Stimulated activated CD8-positive, alpha-beta memory T cell treated with anti-CD3 and anti-CD28 coated beads, Interleukin-15, amount 100 ng/mL, for 24 hours (primary cell): ENCODE data around the gene ARID3C.

Experiments used
- DNase-seq: peaks from one replicate; pipeline ENCODE4 v3.0.0-alpha.2; 2020; ENCODE audit warnings: low read depth

The ARID3C gene

DNA sequence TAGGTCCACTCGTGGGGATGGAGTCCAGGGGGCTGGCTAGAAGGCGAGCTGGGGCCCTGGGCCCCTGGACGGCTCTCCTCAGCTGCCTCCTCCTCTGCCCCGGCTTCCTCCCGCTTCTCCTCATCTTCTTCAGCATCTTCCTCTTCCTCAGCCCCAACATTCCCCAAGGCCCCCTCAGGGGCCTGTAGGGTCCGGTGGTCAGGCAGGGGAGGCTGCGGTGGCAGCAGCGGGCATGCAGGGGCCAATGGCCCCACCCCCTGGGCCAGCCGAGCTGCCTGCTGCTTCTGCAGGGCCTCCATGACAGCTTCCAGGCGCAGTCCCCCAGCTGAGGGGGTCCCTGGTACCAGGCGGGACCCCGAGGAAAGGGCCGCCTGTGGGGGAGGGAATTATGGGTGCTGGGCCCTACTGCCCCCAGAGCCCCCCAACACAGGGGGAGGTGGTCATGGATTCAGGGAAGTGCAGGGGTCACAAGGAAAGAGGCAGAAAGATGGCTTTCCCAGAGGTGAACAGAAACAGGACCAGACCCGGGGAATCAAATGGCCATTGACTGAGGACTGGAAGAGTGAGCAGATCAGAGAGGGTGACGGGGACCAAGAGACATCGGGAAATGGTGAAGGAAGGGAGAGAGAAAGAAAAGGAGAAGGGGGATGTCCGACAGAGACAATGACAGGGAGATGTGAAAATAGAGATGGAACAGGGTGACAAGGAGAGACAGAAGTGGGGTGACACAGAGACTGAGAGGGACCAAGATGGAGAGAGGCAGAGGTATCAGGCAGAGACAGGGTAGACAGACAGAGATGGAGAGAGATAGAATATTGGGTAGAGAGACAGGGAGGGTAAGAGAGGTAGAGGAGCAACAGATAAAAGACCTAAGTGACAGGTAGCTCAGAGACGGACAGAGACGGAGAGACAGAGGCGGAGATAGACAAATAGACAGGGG lies 880 bp downstream of the ARID3C start:
- no peak for DNase-seq

GRCh38 chr9:34625186-34625486 lies 3.7 kb downstream of the ARID3C start:
- DNase-seq, result no peak

DNA sequence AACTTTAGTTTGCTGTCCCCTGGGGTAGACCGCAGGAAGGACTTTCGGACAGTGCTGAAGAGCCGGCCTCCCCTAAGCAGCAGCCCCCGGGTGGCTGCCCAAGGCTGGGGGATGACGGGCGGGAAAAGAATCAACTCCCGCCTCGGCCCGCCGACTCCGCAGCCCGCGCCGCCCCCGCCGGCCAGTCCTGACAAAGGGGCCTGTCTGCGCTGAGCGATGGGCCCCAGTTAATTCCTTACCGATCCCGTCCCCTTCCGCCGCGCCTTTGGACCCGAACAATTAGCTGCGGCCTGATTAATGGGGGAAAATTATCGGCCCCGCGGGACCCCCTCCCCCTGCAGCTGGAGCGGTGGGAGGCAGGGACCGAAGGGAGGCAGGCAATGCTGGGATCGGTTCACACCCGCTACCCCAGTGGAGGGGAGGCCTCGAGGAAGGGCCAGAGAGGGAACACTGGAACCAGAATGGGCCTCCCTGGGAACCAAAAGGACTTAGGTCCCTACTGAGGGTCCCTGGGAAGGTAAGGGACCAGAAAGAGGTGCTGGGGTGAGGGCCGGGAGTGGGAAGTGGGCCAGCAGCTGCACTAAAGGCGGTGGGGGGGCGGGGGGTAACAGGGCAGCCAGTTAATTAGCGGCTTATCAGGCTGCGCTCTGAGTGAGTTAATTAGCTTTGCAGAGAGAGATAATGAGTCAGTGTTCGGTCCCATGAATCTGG lies 4.2 kb downstream of the ARID3C start:
- no peak for DNase-seq

GRCh38 chr9:34623374-34624235 lies 5.3 kb downstream of the ARID3C start:
- no peak for DNase-seq

GRCh38 chr9:34620061-34620994 lies 8.5 kb downstream of the ARID3C start, which contains the start of gene DCTN3:
Gene DCTN3, minus strand, starts transcription at chr9:34620495. Its CDS starts 31 bp downstream, at chr9:34620464.
- DNase-seq, result peak; percentile 62

DNA sequence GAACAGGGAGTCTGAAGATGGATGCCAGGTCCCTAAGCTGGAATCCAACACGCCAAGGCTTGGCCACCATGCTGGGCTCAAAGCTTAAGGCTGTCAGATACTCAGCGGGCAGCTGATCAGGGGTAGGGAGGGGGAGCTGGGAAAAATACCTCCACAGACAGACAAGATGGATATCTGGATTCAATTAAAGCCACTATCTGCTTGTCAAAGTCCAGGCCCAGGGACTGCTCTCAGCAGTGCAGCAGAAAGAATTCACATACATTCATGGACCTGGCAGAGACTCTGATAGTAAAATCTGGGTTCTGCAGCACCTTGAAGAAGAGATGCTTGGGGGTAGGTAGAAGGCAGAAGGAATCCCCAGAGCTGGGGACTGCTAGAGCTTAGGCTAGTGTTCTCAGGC lies 13.7 kb downstream of the ARID3C start:
- no peak for DNase-seq

GRCh38 chr9:34612788-34613390 lies 16.0 kb downstream of the ARID3C start:
- no peak for DNase-seq

DNA sequence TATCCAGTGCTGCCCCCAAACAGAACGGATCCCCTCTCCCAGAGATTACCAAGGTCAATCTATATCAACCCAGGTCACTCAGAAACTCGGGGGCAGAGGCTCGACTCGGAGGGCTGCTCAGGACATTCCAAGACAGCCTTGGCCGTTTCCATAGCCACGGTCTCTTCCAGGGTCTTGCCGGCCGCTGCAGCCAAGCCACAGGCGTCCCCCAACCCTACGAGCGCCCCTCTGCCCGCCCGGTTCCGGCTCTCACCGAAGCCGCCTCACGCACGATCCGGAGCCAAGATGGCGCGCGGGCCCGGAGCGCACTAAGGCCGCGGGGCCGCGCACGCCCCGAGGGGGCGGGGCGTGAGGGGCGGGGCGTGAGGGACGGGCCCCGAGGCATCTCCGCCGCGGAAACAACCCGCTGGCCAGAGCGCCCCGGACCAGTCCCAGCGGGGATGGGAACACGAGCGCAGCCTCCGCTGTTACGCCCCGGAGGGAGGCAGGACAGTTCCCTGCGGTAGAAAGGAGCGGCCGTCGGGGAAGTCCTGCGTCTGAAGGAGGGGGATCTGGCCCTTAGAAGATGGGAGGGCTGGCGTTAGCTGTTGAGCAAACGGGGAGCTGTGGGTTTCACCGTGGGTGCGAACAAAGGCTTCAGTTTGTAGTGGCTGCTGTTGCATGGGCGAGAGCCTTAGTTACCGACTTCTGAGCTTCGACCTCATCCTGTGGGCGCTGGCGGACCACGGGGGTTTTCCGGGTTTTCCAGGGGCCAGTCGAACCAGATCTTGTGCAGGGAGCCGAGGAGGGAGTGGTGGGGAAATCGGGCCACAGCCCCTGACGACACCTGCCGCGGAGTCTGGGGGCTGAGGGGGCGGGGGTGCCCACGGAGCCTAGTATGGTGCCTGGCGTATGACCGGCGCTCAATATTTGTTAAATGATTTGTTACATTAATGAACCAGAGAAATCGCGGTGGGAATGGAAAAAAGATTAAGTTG lies 16.8 kb downstream of the ARID3C start, which contains the start of gene RPP25L:
TSS of gene RPP25L (minus strand) at position 287 of the 977 bp plus-strand sequence. CDS start 801 bp downstream, outside the sequence.
- DNase-seq, result peak; percentile 79

DNA sequence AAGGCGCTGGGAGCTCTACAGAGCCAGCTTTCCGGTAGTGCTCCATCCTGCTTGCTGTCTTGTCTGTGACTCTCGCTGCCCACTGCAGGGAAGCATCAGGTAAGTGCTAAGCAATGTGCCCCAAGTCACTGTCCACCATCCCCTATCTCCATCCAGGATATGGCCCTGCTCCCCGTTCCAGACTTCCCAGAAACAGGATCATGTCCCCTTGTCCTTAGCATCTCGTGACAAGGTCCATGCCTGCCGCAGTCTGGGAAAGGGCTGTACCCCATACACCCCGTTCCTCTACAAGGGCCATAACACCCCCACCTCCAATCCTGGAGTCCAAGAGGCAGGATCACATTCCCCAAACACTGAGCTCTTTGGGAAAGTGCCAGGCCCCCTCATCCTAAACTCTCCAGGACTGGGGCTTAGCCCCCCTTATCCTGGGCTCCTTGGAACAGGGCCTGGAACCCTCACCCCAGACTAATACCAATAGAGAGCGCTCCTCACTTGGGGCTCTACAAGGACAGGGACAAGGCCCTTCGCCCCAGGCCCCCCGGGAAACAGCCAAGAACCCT lies 17.5 kb downstream of the ARID3C start:
- DNase-seq, result no peak

DNA sequence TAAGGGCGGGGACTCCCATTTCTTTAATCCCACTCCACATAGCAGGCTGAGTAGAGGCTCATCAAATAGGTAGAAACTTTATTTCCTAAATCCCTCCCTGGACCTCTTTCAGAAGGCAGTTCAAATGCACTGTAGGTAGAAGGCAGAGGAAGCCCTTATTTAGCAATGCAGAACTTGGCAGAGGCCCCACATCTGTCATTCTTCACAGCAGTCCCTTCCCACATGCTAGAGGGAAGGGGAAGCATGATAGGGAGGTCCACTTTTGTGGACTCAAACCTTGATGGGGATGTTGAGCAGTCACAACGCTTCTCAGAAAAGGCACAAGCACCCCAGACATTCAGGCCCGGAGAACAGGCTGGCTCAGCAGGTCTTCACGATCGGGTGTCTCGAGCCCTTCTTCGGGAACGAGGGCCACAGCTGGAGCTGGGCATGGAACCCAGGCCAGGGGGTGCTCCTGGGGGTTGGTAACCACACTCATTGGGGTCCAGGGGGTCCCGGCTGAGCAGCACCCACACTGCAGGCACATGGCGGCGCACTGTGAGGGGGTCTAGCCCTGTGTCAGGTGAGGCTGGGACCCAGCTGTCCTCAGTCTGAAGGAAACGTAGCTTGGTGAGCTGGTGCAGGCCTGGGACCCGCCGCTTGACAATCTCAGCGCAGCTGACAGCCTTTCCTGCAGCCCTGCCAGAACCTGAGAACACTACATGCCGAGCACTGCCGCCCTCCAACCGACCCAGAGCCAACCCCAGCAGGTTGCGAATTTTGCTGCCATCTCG lies 18.2 kb downstream of the ARID3C start:
- no peak for DNase-seq

DNA sequence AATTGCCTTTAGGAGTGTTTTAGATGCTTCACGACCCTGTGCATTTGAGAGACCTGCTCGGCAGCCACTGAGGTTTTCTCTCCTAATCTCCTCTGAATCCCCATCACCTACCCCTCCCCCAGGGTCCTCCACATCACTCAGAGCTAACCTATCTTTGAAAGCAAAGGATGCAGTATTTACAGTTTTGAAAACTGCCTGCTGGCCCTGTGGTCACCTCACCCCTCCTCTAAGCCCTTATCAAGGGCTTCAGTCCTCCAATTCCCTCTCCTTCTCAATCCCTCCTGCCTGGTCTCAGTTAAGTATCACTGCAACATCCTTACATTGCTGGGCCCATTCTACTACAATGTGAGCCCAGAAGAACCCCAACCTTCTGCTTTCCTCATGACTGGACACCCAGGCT lies 21.5 kb downstream of the ARID3C start:
- no peak for DNase-seq

DNA sequence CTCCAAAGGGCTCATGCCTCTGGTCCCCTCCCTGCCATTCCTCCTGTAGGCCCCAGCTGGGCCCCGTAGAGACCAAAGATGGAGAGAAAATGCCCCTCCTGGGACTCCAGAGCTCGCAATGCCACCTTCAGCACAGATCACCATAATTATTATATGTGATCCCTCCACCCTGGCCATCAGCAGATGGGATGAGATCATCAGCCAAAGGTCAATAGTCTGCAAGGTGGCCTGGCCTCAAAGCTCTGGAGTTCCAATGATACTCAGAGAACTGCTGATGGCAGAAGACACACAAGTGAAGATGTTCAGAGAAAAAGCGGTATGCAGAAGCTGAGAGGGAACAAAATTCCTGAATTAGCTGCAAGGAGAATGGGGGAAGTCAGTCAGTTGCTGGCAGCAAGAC lies 22.0 kb downstream of the ARID3C start:
- no peak for DNase-seq

DNA sequence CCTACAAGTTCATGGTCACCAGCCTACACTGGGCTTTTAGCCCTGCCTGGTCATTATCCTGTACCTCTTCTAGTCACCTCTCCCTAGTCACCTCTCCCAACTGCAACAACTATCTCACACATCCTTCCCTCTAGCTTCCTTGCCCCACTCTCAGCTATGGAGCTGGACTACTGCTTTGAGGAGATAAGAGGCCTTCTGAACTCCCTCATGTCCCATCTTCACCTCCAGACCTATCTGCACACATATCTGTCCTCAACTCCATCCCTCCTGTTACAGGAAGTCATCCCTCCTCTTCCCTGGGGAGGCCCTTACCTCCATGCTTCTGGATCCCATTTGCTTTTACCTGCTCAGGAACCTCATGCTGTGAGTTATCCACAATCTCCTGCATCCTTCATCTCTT lies 22.7 kb downstream of the ARID3C start:
- DNase-seq, result no peak

DNA sequence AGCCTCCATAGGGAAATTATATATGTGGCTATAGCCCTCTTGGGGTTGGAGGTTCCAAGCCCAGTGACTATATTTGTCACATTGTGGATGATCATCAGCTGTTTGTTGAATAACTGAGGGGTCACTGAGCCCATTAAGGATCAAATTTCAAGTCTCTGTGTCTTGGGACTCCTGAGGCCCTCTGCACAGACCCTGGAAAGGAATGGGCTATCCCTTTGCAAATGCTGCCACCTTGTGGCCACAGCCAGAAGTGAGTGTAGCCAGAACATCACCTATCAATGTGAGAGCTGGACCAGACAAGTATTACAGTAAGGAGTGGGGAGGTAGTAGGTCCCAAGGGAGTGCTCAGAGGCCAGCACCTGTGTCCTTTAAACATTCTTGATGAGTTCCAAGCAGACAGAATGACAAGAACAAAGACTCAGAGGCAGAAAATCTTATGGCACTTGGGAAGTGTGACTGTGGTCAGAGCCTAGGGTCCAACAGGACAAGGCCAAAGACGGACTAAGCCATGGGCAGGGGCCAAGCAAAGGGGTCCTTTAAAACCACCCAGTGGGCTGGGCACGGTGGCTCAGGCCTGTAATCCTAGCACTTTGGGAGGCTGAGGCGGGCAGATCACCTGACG lies 25.1 kb downstream of the ARID3C start:
- peak; percentile 73 for DNase-seq

GRCh38 chr9:34601937-34602573 lies 26.8 kb downstream of the ARID3C start:
- no peak for DNase-seq

- no peak for DNase-seq
Measured at GRCh38 chr9:34600908-34601307, 28.0 kb downstream of the ARID3C start.

- DNase-seq, result no peak
Measured at GRCh38 chr9:34599546-34599945, 29.3 kb downstream of the ARID3C start.
